ENCODE measurements around the gene SLIT3.

SLIT3 gene

GRCh38 chr5:168985454-168985853 is 315.5 kb downstream of the SLIT3 start:
- no peak for DNase-seq

GRCh38 chr5:168984135-168984675 is 316.7 kb downstream of the SLIT3 start:
- DNase-seq, result no peak

GRCh38 chr5:168979135-168979534 is 321.8 kb downstream of the SLIT3 start:
- DNase-seq, result no peak

GRCh38 chr5:168978500-168978899 is 322.4 kb downstream of the SLIT3 start:
- DNase-seq, result no peak

- DNase-seq, result no peak
Measured at GRCh38 chr5:168978015-168978414, 322.9 kb downstream of the SLIT3 start.

- no peak for DNase-seq
Measured at GRCh38 chr5:168976311-168976970, 324.5 kb downstream of the SLIT3 start.

- no peak for DNase-seq
Measured at GRCh38 chr5:168975331-168975730, 325.6 kb downstream of the SLIT3 start.

GRCh38 chr5:168974082-168974481 is 326.9 kb downstream of the SLIT3 start:
- DNase-seq, result no peak

GRCh38 chr5:168972731-168973130 is 328.2 kb downstream of the SLIT3 start:
- no peak for DNase-seq

GRCh38 chr5:168971100-168971499 is 329.8 kb downstream of the SLIT3 start:
- no peak for DNase-seq

GRCh38 chr5:168969326-168969886 is 331.5 kb downstream of the SLIT3 start:
- DNase-seq, result no peak

- no peak for DNase-seq
Measured at GRCh38 chr5:168967882-168968620, 332.9 kb downstream of the SLIT3 start.

- DNase-seq, result no peak
Measured at GRCh38 chr5:168965638-168966037, 335.3 kb downstream of the SLIT3 start.

GRCh38 chr5:168964182-168964581 is 336.8 kb downstream of the SLIT3 start:
- DNase-seq, result no peak

- no peak for DNase-seq
Measured at GRCh38 chr5:168962306-168962705, 338.6 kb downstream of the SLIT3 start.

- DNase-seq, result no peak
Measured at GRCh38 chr5:168961681-168962080, 339.3 kb downstream of the SLIT3 start.

GRCh38 chr5:168960497-168960896 is 340.4 kb downstream of the SLIT3 start:
- DNase-seq, result no peak

- no peak for DNase-seq
Measured at GRCh38 chr5:168953351-168953750, 347.6 kb downstream of the SLIT3 start.

GRCh38 chr5:168952196-168952595 is 348.7 kb downstream of the SLIT3 start:
- DNase-seq, result no peak

GRCh38 chr5:168951769-168952168 is 349.2 kb downstream of the SLIT3 start:
- no peak for DNase-seq

- no peak for DNase-seq
Measured at GRCh38 chr5:168951356-168951755, 349.6 kb downstream of the SLIT3 start.

- no peak for DNase-seq
Measured at GRCh38 chr5:168950241-168950951, 350.5 kb downstream of the SLIT3 start.

- DNase-seq, result no peak
Measured at GRCh38 chr5:168948746-168949145, 352.2 kb downstream of the SLIT3 start.

All from RPMI8226 (cell line).